GM19372 (cell line): ENCODE results near the gene EXOC4.

ENCODE experiments used
- ATAC-seq: cut with Tn5 transposase; IDR thresholded peaks from one replicate; pipeline ENCODE4 v1.9.1; 2021; ENCODE audit warnings: mild to moderate bottlenecking, low read depth, moderate library complexity; ENCODE audit not compliant: unreplicated experiment

Gene EXOC4

GRCh38 chr7:133801341-133801740 lies 548.5 kb downstream of the EXOC4 start:
- ATAC-seq = no peak

GRCh38 chr7:133804127-133804526 lies 551.2 kb downstream of the EXOC4 start:
- no peak for ATAC-seq

- no peak for ATAC-seq
Measured at GRCh38 chr7:133805426-133805825, 552.5 kb downstream of the EXOC4 start.

GRCh38 chr7:133807624-133808492 lies 555.0 kb downstream of the EXOC4 start:
- no peak for ATAC-seq

- no peak for ATAC-seq
Measured at GRCh38 chr7:133808493-133808866, 555.6 kb downstream of the EXOC4 start.

- ATAC-seq = no peak
Measured at GRCh38 chr7:133812877-133813276, 560.0 kb downstream of the EXOC4 start.

- no peak for ATAC-seq
Measured at GRCh38 chr7:133815611-133816210, 562.8 kb downstream of the EXOC4 start.

- no peak for ATAC-seq
Measured at GRCh38 chr7:133819695-133820094, 566.8 kb downstream of the EXOC4 start.

- no peak for ATAC-seq
Measured at GRCh38 chr7:133820584-133820983, 567.7 kb downstream of the EXOC4 start.

GRCh38 chr7:133821171-133821570 lies 568.3 kb downstream of the EXOC4 start:
- ATAC-seq = no peak

GRCh38 chr7:133822001-133822641 lies 569.2 kb downstream of the EXOC4 start:
- ATAC-seq = no peak

- no peak for ATAC-seq
Measured at GRCh38 chr7:133822868-133823552, 570.1 kb downstream of the EXOC4 start.

GRCh38 chr7:133824132-133824531 lies 571.3 kb downstream of the EXOC4 start:
- no peak for ATAC-seq

- no peak for ATAC-seq
Measured at GRCh38 chr7:133827707-133828623, 575.1 kb downstream of the EXOC4 start.

- ATAC-seq = no peak
Measured at GRCh38 chr7:133828906-133829305, 576.0 kb downstream of the EXOC4 start.

GRCh38 chr7:133829336-133829897 lies 576.5 kb downstream of the EXOC4 start:
- no peak for ATAC-seq

- no peak for ATAC-seq
Measured at GRCh38 chr7:133830081-133830480, 577.2 kb downstream of the EXOC4 start.

- ATAC-seq = no peak
Measured at GRCh38 chr7:133836666-133837065, 583.8 kb downstream of the EXOC4 start.

- no peak for ATAC-seq
Measured at GRCh38 chr7:133837224-133837623, 584.3 kb downstream of the EXOC4 start.

- no peak for ATAC-seq
Measured at GRCh38 chr7:133839121-133839520, 586.2 kb downstream of the EXOC4 start.
